WTC11 (cell line): Measurements from ENCODE around the gene ROBO4. TPM values are rescaled to one million over a fixed set of nuclear protein-coding genes. Genes with fewer than 3 reads are reported as not detected.
A peak's percentile ranks its signal among the peaks of the same experiment; 100 is the strongest.

ENCODE experiments used
- ATF6 ChIP-seq: sonication (generic); formaldehyde crosslinking; IDR thresholded peaks from 2 replicates; pipeline ENCODE4 v1.8.1; 2023; ENCODE audit warnings: mild to moderate bottlenecking, missing genetic modification reagents
- CBFB ChIP-seq: sonication (generic); formaldehyde crosslinking; IDR thresholded peaks from 2 replicates; pipeline ENCODE4 v1.8.1; 2022; ENCODE audit warnings: mild to moderate bottlenecking, low read depth, missing genetic modification reagents
- E2F1 ChIP-seq: sonication (generic); formaldehyde crosslinking; IDR thresholded peaks from 2 replicates; pipeline ENCODE4 v1.8.0; 2022; ENCODE audit warnings: mild to moderate bottlenecking, missing genetic modification reagents
- HMGA2 ChIP-seq: fragments of 250-450 bp; sonication (Bioruptor Pico); IDR thresholded peaks from 2 replicates; pipeline ENCODE4 v1.4.0; 2021; ENCODE audit warnings: mild to moderate bottlenecking, moderate library complexity
- HMGXB4 ChIP-seq: sonication (generic); formaldehyde crosslinking; IDR thresholded peaks from 2 replicates; pipeline ENCODE4 v1.8.1; 2023; ENCODE audit warnings: mild to moderate bottlenecking, moderate library complexity, missing genetic modification reagents
- IRF2 ChIP-seq: sonication (generic); formaldehyde crosslinking; IDR thresholded peaks from 2 replicates; pipeline ENCODE4 v1.8.0; 2022; ENCODE audit warnings: low read depth, missing genetic modification reagents, borderline replicate concordance
- KAT7 ChIP-seq: sonication (generic); formaldehyde crosslinking; IDR thresholded peaks from 2 replicates; pipeline ENCODE4 v1.8.1; 2023; ENCODE audit warnings: missing genetic modification reagents, mild to moderate bottlenecking, borderline replicate concordance
- MXD4 ChIP-seq: fragments of 250-450 bp; sonication (Bioruptor Pico); IDR thresholded peaks from 2 replicates; pipeline ENCODE4 v1.8.0; 2021; ENCODE audit warnings: mild to moderate bottlenecking, moderate library complexity, borderline replicate concordance
- NFYB ChIP-seq: sonication (generic); formaldehyde crosslinking; conservative IDR thresholded peaks from 2 replicates; pipeline ENCODE4 v1.8.0; 2022; ENCODE audit warnings: low read depth, missing genetic modification reagents
- NR2C2 ChIP-seq: sonication (generic); formaldehyde crosslinking; IDR thresholded peaks from 2 replicates; pipeline ENCODE4 v1.8.0; 2022; ENCODE audit warnings: mild to moderate bottlenecking, missing genetic modification reagents
- NR3C1 ChIP-seq: sonication (generic); formaldehyde crosslinking; conservative IDR thresholded peaks from 2 replicates; pipeline ENCODE4 v1.8.1; 2023; ENCODE audit warnings: low read depth, mild to moderate bottlenecking, missing genetic modification reagents
- RELA ChIP-seq: sonication (generic); formaldehyde crosslinking; IDR thresholded peaks from 2 replicates; pipeline ENCODE4 v1.8.1; 2022; ENCODE audit warnings: missing genetic modification reagents, mild to moderate bottlenecking, borderline replicate concordance
- SMAD3 ChIP-seq: sonication (generic); formaldehyde crosslinking; IDR thresholded peaks from 2 replicates; pipeline ENCODE4 v1.8.0; 2022; ENCODE audit warnings: missing genetic modification reagents, mild to moderate bottlenecking, borderline replicate concordance
- SOX15 ChIP-seq: fragments of 250-450 bp; sonication (Bioruptor Pico); IDR thresholded peaks from 2 replicates; pipeline ENCODE4 v1.9.0; 2021; ENCODE audit warnings: mild to moderate bottlenecking
- SP1 ChIP-seq: sonication (generic); formaldehyde crosslinking; conservative IDR thresholded peaks from 2 replicates; pipeline ENCODE4 v1.8.1; 2022; ENCODE audit warnings: missing genetic modification reagents
- TEAD1 ChIP-seq: sonication (generic); formaldehyde crosslinking; IDR thresholded peaks from 2 replicates; pipeline ENCODE4 v1.8.0; 2022; ENCODE audit warnings: mild to moderate bottlenecking, missing genetic modification reagents
- ZNF416 ChIP-seq: fragments of 250-450 bp; sonication (Bioruptor Pico); IDR thresholded peaks from 2 replicates; pipeline ENCODE4 v1.9.0; 2021; ENCODE audit warnings: mild to moderate bottlenecking, inconsistent platforms
- ZNF423 ChIP-seq: fragments of 250-450 bp; sonication (Bioruptor Pico); IDR thresholded peaks from 2 replicates; pipeline ENCODE4 v2.1.2; 2022; ENCODE audit warnings: mild to moderate bottlenecking, moderate library complexity
- ZNF532 ChIP-seq: fragments of 250-450 bp; sonication (Bioruptor Pico); IDR thresholded peaks from 2 replicates; pipeline ENCODE4 v1.9.0; 2021; ENCODE audit warnings: mild to moderate bottlenecking, borderline replicate concordance
- total RNA-seq: library from RNA; stranded (reverse); gene quantifications from 3 replicates; pipeline ENCODE4 v1.2.3, GENCODE V29; 2021
- TF ChIP-seq, protein P1 (sequence below): sonication (generic); formaldehyde crosslinking; conservative IDR thresholded peaks from 2 replicates; pipeline ENCODE4 v1.8.1; 2022; ENCODE audit warnings: mild to moderate bottlenecking, missing genetic modification reagents
- TF ChIP-seq, protein P2 (sequence below): fragments of 250-450 bp; sonication (Bioruptor Pico); IDR thresholded peaks from 2 replicates; pipeline ENCODE4 v1.8.0; 2021; ENCODE audit warnings: mild to moderate bottlenecking
- TF ChIP-seq, protein P3 (sequence below): sonication (generic); formaldehyde crosslinking; IDR thresholded peaks from 2 replicates; pipeline ENCODE4 v1.8.0; 2022; ENCODE audit warnings: mild to moderate bottlenecking, missing genetic modification reagents
- TF ChIP-seq, protein P4 (sequence below): sonication (generic); formaldehyde crosslinking; IDR thresholded peaks from 2 replicates; pipeline ENCODE4 v1.8.1; 2023; ENCODE audit warnings: mild to moderate bottlenecking, missing genetic modification reagents
- TF ChIP-seq, protein P5 (sequence below): fragments of 250-450 bp; sonication (Bioruptor Pico); IDR thresholded peaks from 2 replicates; pipeline ENCODE4 v1.9.0; 2021; ENCODE audit warnings: mild to moderate bottlenecking

Gene ROBO4
- total RNA-seq, 1 experiment from 2014 or later: 0.13 TPM

- peak; percentile 78; the same call in 1 of the 2 replicates for TF ChIP-seq CBFB
- peak; percentile 97; the same call in 1 of the 2 replicates for TF ChIP-seq KAT7 (CRISPR knock-in tag)
- TF ChIP-seq ATF6 (CRISPR knock-in tag): no peak
- TF ChIP-seq, protein P1, sequence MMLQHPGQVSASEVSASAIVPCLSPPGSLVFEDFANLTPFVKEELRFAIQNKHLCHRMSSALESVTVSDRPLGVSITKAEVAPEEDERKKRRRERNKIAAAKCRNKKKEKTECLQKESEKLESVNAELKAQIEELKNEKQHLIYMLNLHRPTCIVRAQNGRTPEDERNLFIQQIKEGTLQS (CRISPR knock-in tag): no peak
- TF ChIP-seq, protein P2, sequence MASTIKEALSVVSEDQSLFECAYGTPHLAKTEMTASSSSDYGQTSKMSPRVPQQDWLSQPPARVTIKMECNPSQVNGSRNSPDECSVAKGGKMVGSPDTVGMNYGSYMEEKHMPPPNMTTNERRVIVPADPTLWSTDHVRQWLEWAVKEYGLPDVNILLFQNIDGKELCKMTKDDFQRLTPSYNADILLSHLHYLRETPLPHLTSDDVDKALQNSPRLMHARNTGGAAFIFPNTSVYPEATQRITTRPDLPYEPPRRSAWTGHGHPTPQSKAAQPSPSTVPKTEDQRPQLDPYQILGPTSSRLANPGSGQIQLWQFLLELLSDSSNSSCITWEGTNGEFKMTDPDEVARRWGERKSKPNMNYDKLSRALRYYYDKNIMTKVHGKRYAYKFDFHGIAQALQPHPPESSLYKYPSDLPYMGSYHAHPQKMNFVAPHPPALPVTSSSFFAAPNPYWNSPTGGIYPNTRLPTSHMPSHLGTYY: no peak
- peak; percentile 96; the same call in 1 of the 2 replicates for TF ChIP-seq E2F1 (CRISPR knock-in tag)
- TF ChIP-seq SMAD3 (CRISPR knock-in tag): peak; percentile 92
- peak; percentile 79 for TF ChIP-seq NR2C2 (CRISPR knock-in tag)
- TF ChIP-seq TEAD1 (CRISPR knock-in tag): peak; percentile 99
- peak; percentile 71 for TF ChIP-seq SP1 (CRISPR knock-in tag)
- no peak for TF ChIP-seq ZNF423 (CRISPR knock-in tag)
- peak; percentile 97 for TF ChIP-seq RELA (CRISPR knock-in tag)
- no peak for TF ChIP-seq HMGA2
- TF ChIP-seq MXD4 (CRISPR knock-in tag): no peak
- TF ChIP-seq, protein P3, sequence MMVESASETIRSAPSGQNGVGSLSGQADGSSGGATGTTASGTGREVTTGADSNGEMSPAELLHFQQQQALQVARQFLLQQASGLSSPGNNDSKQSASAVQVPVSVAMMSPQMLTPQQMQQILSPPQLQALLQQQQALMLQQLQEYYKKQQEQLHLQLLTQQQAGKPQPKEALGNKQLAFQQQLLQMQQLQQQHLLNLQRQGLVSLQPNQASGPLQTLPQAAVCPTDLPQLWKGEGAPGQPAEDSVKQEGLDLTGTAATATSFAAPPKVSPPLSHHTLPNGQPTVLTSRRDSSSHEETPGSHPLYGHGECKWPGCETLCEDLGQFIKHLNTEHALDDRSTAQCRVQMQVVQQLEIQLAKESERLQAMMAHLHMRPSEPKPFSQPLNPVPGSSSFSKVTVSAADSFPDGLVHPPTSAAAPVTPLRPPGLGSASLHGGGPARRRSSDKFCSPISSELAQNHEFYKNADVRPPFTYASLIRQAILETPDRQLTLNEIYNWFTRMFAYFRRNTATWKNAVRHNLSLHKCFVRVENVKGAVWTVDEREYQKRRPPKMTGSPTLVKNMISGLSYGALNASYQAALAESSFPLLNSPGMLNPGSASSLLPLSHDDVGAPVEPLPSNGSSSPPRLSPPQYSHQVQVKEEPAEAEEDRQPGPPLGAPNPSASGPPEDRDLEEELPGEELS (CRISPR knock-in tag): peak; percentile 99
- TF ChIP-seq IRF2 (CRISPR knock-in tag): peak; percentile 91
- TF ChIP-seq NFYB (CRISPR knock-in tag): peak; percentile 59
- TF ChIP-seq ZNF416 (CRISPR knock-in tag): no peak
- TF ChIP-seq, protein P4, sequence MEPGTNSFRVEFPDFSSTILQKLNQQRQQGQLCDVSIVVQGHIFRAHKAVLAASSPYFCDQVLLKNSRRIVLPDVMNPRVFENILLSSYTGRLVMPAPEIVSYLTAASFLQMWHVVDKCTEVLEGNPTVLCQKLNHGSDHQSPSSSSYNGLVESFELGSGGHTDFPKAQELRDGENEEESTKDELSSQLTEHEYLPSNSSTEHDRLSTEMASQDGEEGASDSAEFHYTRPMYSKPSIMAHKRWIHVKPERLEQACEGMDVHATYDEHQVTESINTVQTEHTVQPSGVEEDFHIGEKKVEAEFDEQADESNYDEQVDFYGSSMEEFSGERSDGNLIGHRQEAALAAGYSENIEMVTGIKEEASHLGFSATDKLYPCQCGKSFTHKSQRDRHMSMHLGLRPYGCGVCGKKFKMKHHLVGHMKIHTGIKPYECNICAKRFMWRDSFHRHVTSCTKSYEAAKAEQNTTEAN (CRISPR knock-in tag): peak; percentile 96
- 0 out of 2 replicates have a peak, but pooled peaks have one; percentile 52 for TF ChIP-seq NR3C1 (CRISPR knock-in tag)
- no peak for TF ChIP-seq SOX15 (CRISPR knock-in tag)
- TF ChIP-seq, protein P5, sequence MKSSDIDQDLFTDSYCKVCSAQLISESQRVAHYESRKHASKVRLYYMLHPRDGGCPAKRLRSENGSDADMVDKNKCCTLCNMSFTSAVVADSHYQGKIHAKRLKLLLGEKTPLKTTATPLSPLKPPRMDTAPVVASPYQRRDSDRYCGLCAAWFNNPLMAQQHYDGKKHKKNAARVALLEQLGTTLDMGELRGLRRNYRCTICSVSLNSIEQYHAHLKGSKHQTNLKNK (CRISPR knock-in tag): no peak
- peak; percentile 97 for TF ChIP-seq HMGXB4 (CRISPR knock-in tag)
- no peak for TF ChIP-seq ZNF532 (CRISPR knock-in tag)
These were observed 23.4 kb upstream of the ROBO4 start (continued) for GRCh38 chr11:124920870-124921609.
